GM03348 (cell line): ENCODE results near the gene PRXL2A.
"Not testable (repeated sequence)": the region's sequence is repeated elsewhere in the genome, so short reads cannot be mapped to it uniquely, and the experiment has no call there.

Experiments
- DNase-seq: peaks from one replicate; pipeline ENCODE4 v3.0.0; 2012; ENCODE audit warnings: low spot score

PRXL2A gene

GRCh38 chr10:80474941-80475340 lies 66.6 kb downstream of the PRXL2A start:
- no peak for DNase-seq

GRCh38 chr10:80475641-80476040 lies 67.3 kb downstream of the PRXL2A start:
- DNase-seq: not testable (repeated sequence)

DNA sequence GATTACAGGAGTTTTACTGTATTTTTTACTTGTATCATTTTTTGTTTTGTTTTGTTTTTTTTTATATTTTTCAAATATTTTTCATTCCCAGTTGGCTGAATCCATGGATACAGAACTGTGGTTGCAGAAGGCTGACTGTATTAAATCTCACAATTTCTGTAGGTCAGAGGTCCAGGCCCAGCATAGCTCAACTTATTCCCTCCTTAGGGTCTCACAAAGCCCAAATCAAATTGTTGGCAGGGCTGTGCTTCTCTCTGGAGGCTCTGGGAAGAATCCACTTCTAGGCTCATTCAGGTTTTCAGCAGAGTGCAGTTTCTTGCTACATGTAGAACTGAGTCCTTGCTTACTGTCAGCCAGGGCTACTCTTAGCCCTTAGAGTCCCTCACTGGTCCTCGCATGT lies 68.3 kb downstream of the PRXL2A start:
- no peak for DNase-seq

GRCh38 chr10:80477813-80478212 lies 69.5 kb downstream of the PRXL2A start:
- no peak for DNase-seq

DNA sequence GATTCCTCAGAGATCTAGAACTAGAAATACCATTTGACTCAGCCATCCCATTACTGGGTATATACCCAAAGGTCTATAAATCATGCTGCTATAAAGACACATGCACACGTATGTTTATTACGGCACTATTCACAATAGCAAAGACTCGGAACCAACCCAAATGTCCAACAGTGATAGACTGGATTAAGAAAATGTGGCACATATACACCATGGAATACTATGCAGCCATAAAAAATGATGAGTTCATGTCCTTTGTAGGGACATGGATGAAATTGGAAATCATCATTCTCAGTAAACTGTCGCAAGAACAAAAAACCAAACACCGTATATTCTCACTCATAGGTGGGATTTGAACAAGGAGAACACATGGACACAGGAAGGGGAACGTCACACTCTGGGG lies 72.0 kb downstream of the PRXL2A start:
- not testable (repeated sequence) for DNase-seq

DNA sequence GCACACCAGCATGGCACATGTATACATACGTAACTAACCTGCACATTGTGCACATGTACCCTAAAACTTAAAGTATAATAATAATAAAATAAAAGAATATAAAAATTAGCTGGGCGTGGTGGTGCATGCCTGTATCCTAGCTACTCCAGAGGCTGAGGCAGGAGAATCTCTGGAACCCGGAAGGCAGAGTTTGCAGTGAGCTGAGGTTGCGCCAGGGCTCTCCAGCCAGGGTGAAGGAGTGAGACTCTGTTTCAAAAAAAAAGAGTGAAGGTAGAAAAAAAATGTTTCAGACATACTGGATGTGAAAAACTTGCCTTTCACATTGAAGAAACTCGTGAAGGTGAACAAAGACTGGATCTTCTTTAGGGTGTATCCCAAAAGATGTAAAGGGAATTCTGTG lies 72.5 kb downstream of the PRXL2A start:
- no peak for DNase-seq

GRCh38 chr10:80484243-80484642 lies 75.9 kb downstream of the PRXL2A start:
- DNase-seq: no peak

DNA sequence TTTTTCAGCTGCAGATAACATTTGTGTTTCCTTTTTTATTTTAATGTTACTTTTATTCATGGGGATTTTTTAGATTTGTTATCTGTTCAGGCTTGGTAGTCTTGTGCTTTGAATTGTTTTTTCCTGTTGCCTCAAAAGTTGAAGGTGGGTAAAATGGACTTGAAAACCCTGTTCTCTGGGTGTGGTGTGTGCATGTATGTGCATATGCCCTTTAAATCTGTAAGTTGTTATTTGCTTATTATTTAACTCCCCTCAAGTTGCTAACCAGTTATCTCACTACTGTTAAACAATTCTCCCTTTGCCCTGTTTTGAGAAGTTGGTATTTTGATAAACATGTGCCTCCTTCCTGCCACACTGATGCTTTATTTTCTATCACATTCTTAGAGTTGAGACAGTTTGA lies 76.3 kb downstream of the PRXL2A start:
- DNase-seq: no peak

DNA sequence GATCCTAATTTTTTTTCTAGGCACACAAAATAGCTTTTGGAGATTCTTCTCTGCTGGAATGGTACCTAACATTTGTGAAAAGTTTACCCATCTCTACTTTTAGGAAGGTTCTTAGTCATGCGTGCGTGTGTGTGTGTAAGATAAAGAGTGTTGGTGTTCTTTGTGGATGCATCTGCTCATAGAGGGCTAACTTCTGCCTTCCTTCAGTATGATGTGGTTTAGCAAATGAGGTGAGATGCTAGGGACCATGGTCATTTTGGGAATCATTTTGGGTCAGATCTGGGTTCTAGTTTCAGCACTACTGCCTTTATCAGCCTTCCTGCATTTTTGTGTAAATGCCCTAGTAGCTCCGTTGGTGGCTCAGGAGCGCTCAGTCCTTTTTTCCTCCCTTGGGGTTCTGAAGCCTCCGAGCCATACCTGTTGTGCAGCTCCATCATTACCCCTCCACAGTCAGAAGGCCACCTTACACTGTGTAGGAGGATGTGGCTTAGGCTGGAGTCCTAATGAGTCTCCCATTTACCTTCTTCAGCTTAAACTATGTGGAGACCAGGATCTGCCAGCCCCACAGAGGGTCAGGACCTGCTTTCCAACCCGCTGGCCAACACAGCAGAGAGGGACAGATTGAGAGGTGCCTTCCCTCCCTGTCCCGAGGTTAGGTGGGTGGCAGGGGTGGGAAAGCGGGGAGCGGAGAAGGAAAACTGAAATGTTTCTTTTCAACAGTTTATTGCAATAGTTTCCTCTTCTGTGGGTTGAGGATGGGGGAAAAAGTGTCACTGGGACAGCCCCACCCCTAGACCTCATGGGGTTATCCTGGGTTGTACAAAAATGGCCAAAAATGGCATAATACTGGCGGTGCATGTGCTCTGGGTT lies 77.0 kb downstream of the PRXL2A start:
- no peak for DNase-seq

DNA sequence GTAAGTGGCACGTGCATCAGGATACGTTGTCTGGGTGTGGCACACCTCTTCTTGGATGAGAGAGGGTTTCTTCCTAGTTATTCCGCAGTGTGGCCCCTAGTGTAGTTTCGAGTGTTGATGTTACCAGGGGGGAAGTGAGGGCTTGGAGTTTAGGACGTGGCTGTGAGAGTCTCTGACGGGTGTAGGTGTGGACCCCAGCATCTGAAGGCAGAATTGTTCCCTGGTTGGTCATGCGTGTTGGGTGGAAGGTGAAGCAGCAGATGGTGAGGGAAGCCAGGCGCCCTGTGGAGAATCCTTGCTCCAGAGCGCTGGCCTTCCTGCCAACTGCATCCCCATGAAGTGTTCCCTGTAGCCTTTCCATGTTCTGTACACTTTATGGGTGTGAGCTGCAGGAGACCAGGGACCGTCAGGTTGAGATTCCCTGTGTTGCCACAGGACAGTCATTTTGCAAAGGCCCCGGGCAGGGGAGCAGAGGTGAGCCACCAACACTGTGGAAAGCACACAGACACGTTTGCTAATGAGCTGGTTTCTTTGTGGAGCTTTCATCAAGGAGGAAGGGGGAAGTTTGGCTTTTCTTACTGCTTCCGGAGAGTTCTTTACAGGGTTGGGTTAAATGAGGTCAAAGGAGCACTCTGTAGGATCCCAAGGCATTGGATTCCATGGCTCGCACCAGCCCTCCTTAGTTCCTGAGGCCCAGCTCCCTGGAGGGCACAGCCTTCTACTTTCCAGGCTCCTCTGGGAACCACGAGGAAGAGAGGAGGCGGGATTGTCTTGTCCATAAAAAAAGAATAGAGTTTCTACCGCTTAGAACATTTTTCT lies 77.8 kb downstream of the PRXL2A start:
- DNase-seq: no peak
